SK-N-SH (cell line): Measurements from ENCODE around the gene IKZF1.

Source experiments
- EP300 ChIP-seq, 2 experiments: IDR thresholded peaks; 2 replicates each; pipeline versions ENCODE4 v1.4.0 to v1.6.1; 2012; ENCODE audit warnings: borderline replicate concordance in 1 of 2, low read depth in 1 of 2, low read length in 1 of 2
- GABPA ChIP-seq: IDR thresholded peaks from 2 replicates; pipeline ENCODE4 v1.4.0; 2012; ENCODE audit warnings: low read depth, mild to moderate bottlenecking
- RCOR1 ChIP-seq: fragments of 150-350 bp; IDR thresholded peaks from 2 replicates; pipeline ENCODE4 v1.6.1; 2017; ENCODE audit warnings: antibody characterized with exemption, low read length
- SIN3A ChIP-seq: IDR thresholded peaks from 2 replicates; pipeline ENCODE4 v1.6.1; 2012; ENCODE audit warnings: low read depth, mild to moderate bottlenecking, low read length, moderate library complexity, borderline replicate concordance
- TCF12 ChIP-seq: IDR thresholded peaks from 2 replicates; pipeline ENCODE4 v1.4.0; 2012
- TF ChIP-seq, protein P1 (sequence below): fragments of 200-600 bp; sonication (generic); IDR thresholded peaks from 2 replicates; pipeline ENCODE4 v1.6.1; 2017; ENCODE audit warnings: antibody characterized with exemption, mild to moderate bottlenecking, moderate library complexity

DNA sequence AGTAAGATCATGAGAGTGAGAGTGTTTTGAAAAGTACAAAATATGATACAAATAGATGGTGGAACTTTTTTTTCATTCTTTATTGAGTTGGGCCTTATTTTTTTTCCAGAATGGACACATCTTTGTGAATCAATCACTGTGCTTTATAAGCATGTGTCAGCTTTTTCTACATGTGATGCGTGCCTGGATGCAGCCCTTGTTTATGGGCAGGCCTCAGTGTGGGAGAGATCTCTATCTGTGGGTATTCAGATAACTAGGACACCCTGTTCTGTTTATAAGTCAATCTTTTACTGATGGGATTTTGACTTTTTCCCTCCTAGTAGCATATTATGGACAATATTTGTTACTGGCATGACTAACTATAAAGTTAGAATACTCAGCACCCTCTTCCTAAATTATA is 42.9 kb upstream of the IKZF1 start:
- TF ChIP-seq EP300 (IDR thresholded peaks at IDR 0.05; ENCODE audit: borderline replicate concordance in 1 of 2, low read depth in 1 of 2, low read length in 1 of 2), result no peak
- no peak for TF ChIP-seq GABPA
- TF ChIP-seq, protein P1, sequence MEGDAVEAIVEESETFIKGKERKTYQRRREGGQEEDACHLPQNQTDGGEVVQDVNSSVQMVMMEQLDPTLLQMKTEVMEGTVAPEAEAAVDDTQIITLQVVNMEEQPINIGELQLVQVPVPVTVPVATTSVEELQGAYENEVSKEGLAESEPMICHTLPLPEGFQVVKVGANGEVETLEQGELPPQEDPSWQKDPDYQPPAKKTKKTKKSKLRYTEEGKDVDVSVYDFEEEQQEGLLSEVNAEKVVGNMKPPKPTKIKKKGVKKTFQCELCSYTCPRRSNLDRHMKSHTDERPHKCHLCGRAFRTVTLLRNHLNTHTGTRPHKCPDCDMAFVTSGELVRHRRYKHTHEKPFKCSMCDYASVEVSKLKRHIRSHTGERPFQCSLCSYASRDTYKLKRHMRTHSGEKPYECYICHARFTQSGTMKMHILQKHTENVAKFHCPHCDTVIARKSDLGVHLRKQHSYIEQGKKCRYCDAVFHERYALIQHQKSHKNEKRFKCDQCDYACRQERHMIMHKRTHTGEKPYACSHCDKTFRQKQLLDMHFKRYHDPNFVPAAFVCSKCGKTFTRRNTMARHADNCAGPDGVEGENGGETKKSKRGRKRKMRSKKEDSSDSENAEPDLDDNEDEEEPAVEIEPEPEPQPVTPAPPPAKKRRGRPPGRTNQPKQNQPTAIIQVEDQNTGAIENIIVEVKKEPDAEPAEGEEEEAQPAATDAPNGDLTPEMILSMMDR, result no peak
- TF ChIP-seq RCOR1, result no peak
- no peak for TF ChIP-seq TCF12
- no peak for TF ChIP-seq SIN3A
